ENCODE results near the gene MIEF2.

MIEF2 gene

DNA sequence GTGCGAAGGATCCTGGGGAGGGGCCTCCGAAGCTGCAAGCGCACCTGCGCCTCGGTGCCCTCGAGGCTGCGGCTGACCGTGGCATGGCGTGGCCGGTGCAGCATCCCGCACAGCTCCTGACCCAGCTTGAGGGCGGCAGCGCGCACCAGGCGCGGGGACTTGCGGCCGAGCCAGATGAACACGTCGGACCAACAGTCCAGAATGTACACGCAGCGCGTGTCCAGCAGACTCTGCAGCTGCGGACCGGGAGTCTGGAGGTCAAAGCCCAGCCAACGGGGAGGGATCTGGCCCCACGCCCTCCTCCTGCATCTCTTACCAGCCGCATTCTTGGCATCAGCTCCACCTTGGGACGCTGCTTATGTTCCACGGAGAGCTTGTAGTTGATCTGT, 12.9 kb upstream of the MIEF2 start:
- Histone ChIP-seq H3K9ac (ENCODE audit: low read length) (no peak overlapping the region), H2AFZ (ENCODE audit: low read length) (no peak overlapping the region), H3K27me3 (ENCODE audit: insufficient read depth, low read length) (no peaks in the 10 kb centered on the region), H3K4me2 (ENCODE audit: low read length) (no peak overlapping the region), H3K36me3 (ENCODE audit: insufficient read depth, low read length) (peaks cover 64% of the 10 kb centered on the region), H3K9me2 (ENCODE audit: low read depth, low read length) (no peaks in the 10 kb centered on the region), H3F3A (ENCODE audit: insufficient read depth, low read length) (no peaks in the 10 kb centered on the region), H4K20me1 (ENCODE audit: insufficient read depth, low read length) (no peaks in the 10 kb centered on the region), H3K79me2 (ENCODE audit: insufficient read depth, low read length) (no peaks in the 10 kb centered on the region), H3K9me3 (ENCODE audit: low read length) (no peaks in the 10 kb centered on the region), H3K27ac (ENCODE audit: low read depth, low read length, poor library complexity, severe bottlenecking) (no peak overlapping the region), H3K4me3 (ENCODE audit: low read depth, low read length, poor library complexity, severe bottlenecking) (no peak overlapping the region), H3K4me1 (ENCODE audit: insufficient read depth, low read length, severe bottlenecking) (no peaks in the 10 kb centered on the region)
- TF ChIP-seq EZH2 (IDR thresholded peaks at IDR 0.05; ENCODE audit: borderline replicate concordance, low read length) (no peak), CTCF (IDR thresholded peaks at IDR 0.05; ENCODE audit: low read length) (no peak)

- Histone ChIP-seq H3K4me3 (ENCODE audit: low read depth, low read length, poor library complexity, severe bottlenecking) (no peak overlapping the region), H2AFZ (ENCODE audit: low read length) (no peak overlapping the region), H3K79me2 (ENCODE audit: insufficient read depth, low read length) (no peaks in the 10 kb centered on the region), H3K4me1 (ENCODE audit: insufficient read depth, low read length, severe bottlenecking) (no peaks in the 10 kb centered on the region), H3K27me3 (ENCODE audit: insufficient read depth, low read length) (no peaks in the 10 kb centered on the region), H3K9me2 (ENCODE audit: low read depth, low read length) (no peaks in the 10 kb centered on the region), H3K9me3 (ENCODE audit: low read length) (no peaks in the 10 kb centered on the region), H3K27ac (ENCODE audit: low read depth, low read length, poor library complexity, severe bottlenecking) (no peak overlapping the region), H3K36me3 (ENCODE audit: insufficient read depth, low read length) (peaks cover 68% of the 10 kb centered on the region), H4K20me1 (ENCODE audit: insufficient read depth, low read length) (no peaks in the 10 kb centered on the region), H3F3A (ENCODE audit: insufficient read depth, low read length) (no peaks in the 10 kb centered on the region), H3K9ac (ENCODE audit: low read length) (no peak overlapping the region), H3K4me2 (ENCODE audit: low read length) (no peak overlapping the region)
- TF ChIP-seq CTCF (IDR thresholded peaks at IDR 0.05; ENCODE audit: low read length) (peak; percentile 82), EZH2 (IDR thresholded peaks at IDR 0.05; ENCODE audit: borderline replicate concordance, low read length) (no peak)
These were observed 12.1 kb upstream of the MIEF2 start for GRCh38 chr17:18248300-18248731.

DNA sequence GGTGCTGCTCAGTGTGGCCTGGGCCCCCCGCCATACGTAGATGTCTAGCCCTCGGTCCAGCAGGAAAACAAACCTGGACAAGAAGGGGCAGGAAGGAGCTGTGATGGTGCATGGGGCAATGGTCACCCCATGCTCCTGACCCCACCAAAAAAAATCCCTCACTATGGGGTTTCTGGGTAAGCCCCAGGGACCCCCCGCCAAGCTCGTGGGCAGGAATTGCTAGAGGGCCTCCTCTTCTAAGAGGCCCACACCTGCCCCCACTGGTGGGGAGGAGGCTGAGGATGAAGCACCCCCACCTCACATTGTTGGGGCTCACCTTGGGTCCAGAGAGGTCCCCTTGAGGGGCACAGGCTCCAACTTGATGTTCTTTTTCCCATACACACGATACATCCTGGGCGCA, 11.7 kb upstream of the MIEF2 start:
- no peaks in the 10 kb centered on the region for H3F3A ChIP-seq (ENCODE audit: insufficient read depth, low read length)
- no peak for TF ChIP-seq CTCF (IDR thresholded peaks at IDR 0.05; ENCODE audit: low read length)
- no peak for TF ChIP-seq EZH2 (IDR thresholded peaks at IDR 0.05; ENCODE audit: borderline replicate concordance, low read length)
- H3K27me3 ChIP-seq (ENCODE audit: insufficient read depth, low read length) = no peaks in the 10 kb centered on the region
- H2AFZ ChIP-seq (ENCODE audit: low read length) = no peak overlapping the region
- H3K27ac ChIP-seq (ENCODE audit: low read depth, low read length, poor library complexity, severe bottlenecking) = no peak overlapping the region
- no peaks in the 10 kb centered on the region for H3K9me2 ChIP-seq (ENCODE audit: low read depth, low read length)
- no peaks in the 10 kb centered on the region for H3K79me2 ChIP-seq (ENCODE audit: insufficient read depth, low read length)
- no peaks in the 10 kb centered on the region for H3K4me1 ChIP-seq (ENCODE audit: insufficient read depth, low read length, severe bottlenecking)
- H3K4me2 ChIP-seq (ENCODE audit: low read length) = no peak overlapping the region
- no peak overlapping the region for H3K4me3 ChIP-seq (ENCODE audit: low read depth, low read length, poor library complexity, severe bottlenecking)
- H3K9me3 ChIP-seq (ENCODE audit: low read length) = no peaks in the 10 kb centered on the region
- H3K9ac ChIP-seq (ENCODE audit: low read length) = no peak overlapping the region
- H4K20me1 ChIP-seq (ENCODE audit: insufficient read depth, low read length) = no peaks in the 10 kb centered on the region
- peaks cover 73% of the 10 kb centered on the region for H3K36me3 ChIP-seq (ENCODE audit: insufficient read depth, low read length)

Data from OCI-LY1 (cell line).